ENCODE measurements around the gene DCAF11.

Gene DCAF11

DNA sequence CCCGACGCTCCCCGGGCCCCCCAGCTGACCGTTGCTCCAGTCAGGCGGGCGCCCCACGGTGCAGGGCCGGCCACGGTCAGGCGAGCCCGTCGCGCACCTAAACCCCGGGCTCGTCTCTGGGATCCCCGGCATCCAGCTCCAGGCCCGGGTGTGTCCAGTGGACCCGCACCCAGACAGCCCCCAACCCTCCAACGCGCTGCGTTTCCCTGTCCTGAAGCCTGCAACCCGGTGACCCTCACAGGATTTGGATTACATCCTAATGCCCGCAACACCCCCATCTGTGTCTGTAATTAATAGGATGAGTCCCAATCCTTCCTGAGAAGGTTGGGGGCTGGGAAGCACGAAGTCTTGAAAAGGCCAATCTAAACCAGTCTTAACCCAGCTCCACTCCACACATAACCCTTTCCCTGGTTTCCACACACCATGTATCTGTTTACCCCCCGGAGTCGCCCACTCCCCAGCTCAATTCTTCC lies 32.8 kb upstream of the DCAF11 start:
- peak overlapping the region; percentile 61 for H3K4me3 ChIP-seq (ENCODE audit: low read depth, low read length)
- H3K27me3 ChIP-seq (ENCODE audit: control insufficient read depth, insufficient read depth, low read length) = no peaks in the 10 kb centered on the region
- H3K79me2 ChIP-seq = no peaks in the 10 kb centered on the region
- H3K36me3 ChIP-seq (ENCODE audit: control insufficient read depth, insufficient read depth, low read length) = no peaks in the 10 kb centered on the region
- H3K9me3 ChIP-seq (ENCODE audit: control insufficient read depth, low read length) = no peaks in the 10 kb centered on the region
- TF ChIP-seq, protein P1, sequence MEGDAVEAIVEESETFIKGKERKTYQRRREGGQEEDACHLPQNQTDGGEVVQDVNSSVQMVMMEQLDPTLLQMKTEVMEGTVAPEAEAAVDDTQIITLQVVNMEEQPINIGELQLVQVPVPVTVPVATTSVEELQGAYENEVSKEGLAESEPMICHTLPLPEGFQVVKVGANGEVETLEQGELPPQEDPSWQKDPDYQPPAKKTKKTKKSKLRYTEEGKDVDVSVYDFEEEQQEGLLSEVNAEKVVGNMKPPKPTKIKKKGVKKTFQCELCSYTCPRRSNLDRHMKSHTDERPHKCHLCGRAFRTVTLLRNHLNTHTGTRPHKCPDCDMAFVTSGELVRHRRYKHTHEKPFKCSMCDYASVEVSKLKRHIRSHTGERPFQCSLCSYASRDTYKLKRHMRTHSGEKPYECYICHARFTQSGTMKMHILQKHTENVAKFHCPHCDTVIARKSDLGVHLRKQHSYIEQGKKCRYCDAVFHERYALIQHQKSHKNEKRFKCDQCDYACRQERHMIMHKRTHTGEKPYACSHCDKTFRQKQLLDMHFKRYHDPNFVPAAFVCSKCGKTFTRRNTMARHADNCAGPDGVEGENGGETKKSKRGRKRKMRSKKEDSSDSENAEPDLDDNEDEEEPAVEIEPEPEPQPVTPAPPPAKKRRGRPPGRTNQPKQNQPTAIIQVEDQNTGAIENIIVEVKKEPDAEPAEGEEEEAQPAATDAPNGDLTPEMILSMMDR (IDR thresholded peaks at IDR 0.05) = no peak
- H3K4me2 ChIP-seq (ENCODE audit: low read length) = peak overlapping the region; percentile 85
- H2AFZ ChIP-seq = peak overlapping the region; percentile 96
- peak overlapping the region; percentile 97 for H3K27ac ChIP-seq
- peak overlapping the region; percentile 92 for H3K9ac ChIP-seq
- H3K4me1 ChIP-seq = peaks cover 24% of the 10 kb centered on the region

DNA sequence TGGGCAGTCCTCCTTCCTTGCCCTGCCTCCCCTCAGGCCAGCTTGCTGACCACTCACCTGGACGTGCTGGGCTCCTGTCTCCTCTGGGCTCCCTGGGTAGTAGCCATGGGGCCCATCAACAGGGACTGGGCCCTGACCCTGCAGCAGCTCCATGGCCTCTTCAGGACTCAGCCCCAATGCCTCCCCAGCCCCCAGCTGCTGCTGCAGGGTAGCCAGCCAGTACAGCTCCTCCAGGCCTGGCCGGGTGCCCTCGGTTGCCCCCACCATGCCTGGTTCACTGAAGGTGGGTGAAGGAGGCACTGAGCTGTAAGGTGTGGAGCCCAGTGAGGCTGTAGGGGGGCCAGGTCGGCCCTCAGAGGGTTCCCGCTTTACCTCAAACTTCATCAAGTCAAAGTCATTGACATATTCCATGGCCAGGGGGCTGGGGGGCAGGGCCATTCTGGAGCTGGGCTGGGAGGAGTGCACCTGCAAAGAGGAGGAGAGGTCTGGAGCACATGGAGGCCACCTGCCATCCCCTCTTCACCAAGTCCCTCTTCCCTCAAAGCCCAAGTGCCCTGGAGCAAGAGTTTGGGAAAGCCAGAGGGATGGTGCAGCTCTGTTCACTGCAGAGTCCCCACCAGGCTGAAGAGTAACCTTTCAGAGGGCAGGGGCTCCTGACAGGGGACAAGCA lies 32.0 kb upstream of the DCAF11 start:
- peak overlapping the region; percentile 96 for H2AFZ ChIP-seq
- no peaks in the 10 kb centered on the region for H3K79me2 ChIP-seq
- H3K36me3 ChIP-seq (ENCODE audit: control insufficient read depth, insufficient read depth, low read length) = no peaks in the 10 kb centered on the region
- H3K4me1 ChIP-seq = peaks cover 24% of the 10 kb centered on the region
- peak overlapping the region; percentile 97 for H3K27ac ChIP-seq
- H3K27me3 ChIP-seq (ENCODE audit: control insufficient read depth, insufficient read depth, low read length) = no peaks in the 10 kb centered on the region
- TF ChIP-seq, protein P1 (IDR thresholded peaks at IDR 0.05) = no peak
- H3K9ac ChIP-seq = no peak overlapping the region
- H3K9me3 ChIP-seq (ENCODE audit: control insufficient read depth, low read length) = no peaks in the 10 kb centered on the region
- H3K4me2 ChIP-seq (ENCODE audit: low read length) = no peak overlapping the region
- H3K4me3 ChIP-seq (ENCODE audit: low read depth, low read length) = no peak overlapping the region

DNA sequence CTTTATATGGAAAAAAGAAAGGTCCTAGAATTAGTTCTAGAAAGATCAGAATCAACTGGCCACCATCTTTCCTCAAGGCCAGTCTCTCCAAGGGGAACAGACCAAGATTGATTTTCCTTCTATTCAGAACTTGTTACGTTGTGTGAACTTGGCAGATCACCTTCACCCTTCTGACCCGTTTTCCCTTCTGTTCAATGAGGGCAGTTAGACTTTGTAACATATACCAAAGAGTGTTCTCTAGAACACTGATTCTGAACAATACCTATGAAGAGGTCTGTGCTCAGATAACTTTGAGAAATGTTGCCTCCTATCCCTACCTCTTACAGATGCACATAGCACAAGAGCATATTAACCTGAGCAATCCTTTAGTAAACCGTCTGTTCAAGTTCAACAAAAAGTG lies 31.1 kb upstream of the DCAF11 start:
- Histone ChIP-seq H3K4me1 (peaks cover 24% of the 10 kb centered on the region), H3K27ac (no peak overlapping the region), H3K27me3 (ENCODE audit: control insufficient read depth, insufficient read depth, low read length) (no peaks in the 10 kb centered on the region), H2AFZ (no peak overlapping the region), H3K36me3 (ENCODE audit: control insufficient read depth, insufficient read depth, low read length) (no peaks in the 10 kb centered on the region), H3K9me3 (ENCODE audit: control insufficient read depth, low read length) (no peaks in the 10 kb centered on the region), H3K4me2 (ENCODE audit: low read length) (no peak overlapping the region), H3K4me3 (ENCODE audit: low read depth, low read length) (no peak overlapping the region), H3K79me2 (no peaks in the 10 kb centered on the region), H3K9ac (no peak overlapping the region)
- TF ChIP-seq, protein P1 (IDR thresholded peaks at IDR 0.05) = no peak

DNA sequence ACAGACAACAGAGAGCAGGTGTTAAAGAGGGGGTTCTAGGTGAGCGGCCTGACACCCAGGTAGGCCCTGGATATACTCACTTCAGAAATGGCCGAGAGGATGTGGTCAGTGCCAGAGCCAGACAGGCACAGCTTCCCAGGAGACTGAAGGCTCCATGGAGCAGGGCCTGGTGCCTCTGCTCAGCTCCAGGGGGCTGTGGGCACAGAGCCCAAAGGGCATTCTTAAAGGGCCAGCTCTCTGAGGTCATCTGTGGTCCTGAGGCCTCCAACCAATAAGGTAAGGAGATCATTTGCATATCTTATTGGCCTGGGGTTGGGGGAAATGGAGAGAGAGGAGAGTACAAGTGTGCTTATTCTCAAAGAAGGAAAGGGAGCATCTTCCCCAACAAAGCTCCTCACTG lies 30.1 kb upstream of the DCAF11 start:
- Histone ChIP-seq H2AFZ (no peak overlapping the region), H3K4me1 (peaks cover 24% of the 10 kb centered on the region), H3K27me3 (ENCODE audit: control insufficient read depth, insufficient read depth, low read length) (no peaks in the 10 kb centered on the region), H3K4me2 (ENCODE audit: low read length) (no peak overlapping the region), H3K79me2 (no peaks in the 10 kb centered on the region), H3K9ac (no peak overlapping the region), H3K27ac (no peak overlapping the region), H3K36me3 (ENCODE audit: control insufficient read depth, insufficient read depth, low read length) (no peaks in the 10 kb centered on the region), H3K4me3 (ENCODE audit: low read depth, low read length) (no peak overlapping the region), H3K9me3 (ENCODE audit: control insufficient read depth, low read length) (no peaks in the 10 kb centered on the region)
- TF ChIP-seq, protein P1 (IDR thresholded peaks at IDR 0.05) = no peak

DNA sequence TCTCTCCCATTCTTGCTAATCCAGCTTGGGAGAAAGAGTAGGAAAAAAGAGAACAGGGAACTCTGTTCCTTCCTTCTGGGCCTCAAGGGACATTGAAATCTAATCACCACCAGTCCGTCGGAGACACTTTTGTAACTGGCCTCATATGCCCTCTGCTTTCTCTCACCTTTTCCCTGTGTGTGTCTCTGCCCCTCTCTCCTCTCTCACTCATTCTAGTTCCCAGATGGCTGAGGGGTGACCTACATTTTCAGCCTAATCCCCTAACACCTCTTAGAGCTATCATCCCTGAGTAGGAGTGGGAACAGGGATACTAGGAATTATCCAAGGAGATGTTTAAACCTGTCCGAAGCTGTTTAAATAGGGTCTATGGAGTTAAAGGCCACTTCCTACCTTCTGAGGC lies 29.4 kb upstream of the DCAF11 start:
- Histone ChIP-seq H3K79me2 (no peaks in the 10 kb centered on the region), H3K27ac (no peak overlapping the region), H2AFZ (no peak overlapping the region), H3K36me3 (ENCODE audit: control insufficient read depth, insufficient read depth, low read length) (no peaks in the 10 kb centered on the region), H3K4me3 (ENCODE audit: low read depth, low read length) (no peak overlapping the region), H3K9ac (no peak overlapping the region), H3K27me3 (ENCODE audit: control insufficient read depth, insufficient read depth, low read length) (no peaks in the 10 kb centered on the region), H3K9me3 (ENCODE audit: control insufficient read depth, low read length) (no peaks in the 10 kb centered on the region), H3K4me1 (peaks cover 20% of the 10 kb centered on the region), H3K4me2 (ENCODE audit: low read length) (no peak overlapping the region)
- TF ChIP-seq, protein P1 (IDR thresholded peaks at IDR 0.05) = no peak
